Esophagus squamous epithelium (tissue), 4 donors: ENCODE measurements around the gene PSENEN.

Source experiments
- POLR2A ChIP-seq, 4 donors: fragments of 450-650 bp; IDR thresholded peaks; one replicate each; pipeline ENCODE4 v1.6.1; 2017; ENCODE audit warnings: antibody characterized with exemption in 4 of 4, mild to moderate bottlenecking in 4 of 4, moderate library complexity in 3 of 4
- TF ChIP-seq, protein P1 (sequence below), 6 experiments: fragments of 450-650 bp in 4 of 6; fragments of 200-600 bp in 2 of 6; sonication (generic) in 2 of 6; IDR thresholded peaks; one replicate each; pipeline ENCODE4 v1.5.1; 2016 to 2019; ENCODE audit warnings: antibody characterized with exemption in 6 of 6, mild to moderate bottlenecking in 4 of 6, moderate library complexity in 4 of 6

DNA sequence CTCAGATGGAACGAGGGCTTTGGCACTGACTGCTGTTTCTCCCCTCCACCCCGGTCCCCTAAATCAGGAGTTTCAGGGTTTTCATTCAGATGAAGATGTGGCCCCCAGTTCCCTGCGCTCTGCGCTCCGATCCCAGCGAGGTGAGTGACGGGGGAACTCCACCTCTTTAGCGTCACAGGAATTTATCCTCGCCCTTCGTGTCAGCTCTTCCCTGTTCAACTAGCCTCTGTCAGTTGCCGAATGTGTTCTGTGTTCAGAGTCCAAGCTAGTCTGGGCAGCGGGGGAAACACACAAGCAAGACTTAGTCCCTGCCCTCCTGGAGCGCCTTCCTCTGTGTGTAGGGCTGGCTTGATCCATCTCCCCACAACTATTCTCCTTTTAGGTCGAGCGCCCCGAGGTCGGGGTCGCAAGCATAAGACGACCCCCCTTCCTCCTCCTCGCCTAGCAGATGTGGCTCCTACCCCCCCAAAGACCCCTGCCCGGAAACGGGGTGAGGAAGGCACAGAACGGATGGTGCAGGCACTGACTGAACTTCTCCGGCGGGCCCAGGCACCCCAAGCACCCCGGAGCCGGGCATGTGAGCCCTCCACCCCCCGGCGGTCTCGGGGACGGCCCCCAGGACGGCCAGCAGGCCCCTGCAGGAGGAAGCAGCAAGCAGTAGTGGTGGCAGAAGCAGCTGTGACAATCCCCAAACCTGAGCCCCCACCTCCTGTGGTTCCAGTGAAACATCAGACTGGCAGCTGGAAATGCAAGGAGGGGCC, 25.9 kb upstream of the PSENEN start:
- TF ChIP-seq, protein P1, sequence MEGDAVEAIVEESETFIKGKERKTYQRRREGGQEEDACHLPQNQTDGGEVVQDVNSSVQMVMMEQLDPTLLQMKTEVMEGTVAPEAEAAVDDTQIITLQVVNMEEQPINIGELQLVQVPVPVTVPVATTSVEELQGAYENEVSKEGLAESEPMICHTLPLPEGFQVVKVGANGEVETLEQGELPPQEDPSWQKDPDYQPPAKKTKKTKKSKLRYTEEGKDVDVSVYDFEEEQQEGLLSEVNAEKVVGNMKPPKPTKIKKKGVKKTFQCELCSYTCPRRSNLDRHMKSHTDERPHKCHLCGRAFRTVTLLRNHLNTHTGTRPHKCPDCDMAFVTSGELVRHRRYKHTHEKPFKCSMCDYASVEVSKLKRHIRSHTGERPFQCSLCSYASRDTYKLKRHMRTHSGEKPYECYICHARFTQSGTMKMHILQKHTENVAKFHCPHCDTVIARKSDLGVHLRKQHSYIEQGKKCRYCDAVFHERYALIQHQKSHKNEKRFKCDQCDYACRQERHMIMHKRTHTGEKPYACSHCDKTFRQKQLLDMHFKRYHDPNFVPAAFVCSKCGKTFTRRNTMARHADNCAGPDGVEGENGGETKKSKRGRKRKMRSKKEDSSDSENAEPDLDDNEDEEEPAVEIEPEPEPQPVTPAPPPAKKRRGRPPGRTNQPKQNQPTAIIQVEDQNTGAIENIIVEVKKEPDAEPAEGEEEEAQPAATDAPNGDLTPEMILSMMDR (IDR thresholded peaks at IDR 0.05) = no peak
- TF ChIP-seq POLR2A (IDR thresholded peaks at IDR 0.05) = no peak
